GM10266 (cell line): ENCODE data around the gene PPP1R14B.

Experiments used
- DNase-seq: peaks from one replicate; pipeline ENCODE4 v3.0.0; 2012; ENCODE audit errors: extremely low spot score
- TF ChIP-seq, protein P1 (sequence below): IDR thresholded peaks from 2 replicates; pipeline ENCODE4 v1.5.1; 2012; ENCODE audit warnings: mild to moderate bottlenecking, low read depth; ENCODE audit not compliant: control insufficient read depth, insufficient read depth; ENCODE audit errors: missing control alignments

Gene PPP1R14B

DNA sequence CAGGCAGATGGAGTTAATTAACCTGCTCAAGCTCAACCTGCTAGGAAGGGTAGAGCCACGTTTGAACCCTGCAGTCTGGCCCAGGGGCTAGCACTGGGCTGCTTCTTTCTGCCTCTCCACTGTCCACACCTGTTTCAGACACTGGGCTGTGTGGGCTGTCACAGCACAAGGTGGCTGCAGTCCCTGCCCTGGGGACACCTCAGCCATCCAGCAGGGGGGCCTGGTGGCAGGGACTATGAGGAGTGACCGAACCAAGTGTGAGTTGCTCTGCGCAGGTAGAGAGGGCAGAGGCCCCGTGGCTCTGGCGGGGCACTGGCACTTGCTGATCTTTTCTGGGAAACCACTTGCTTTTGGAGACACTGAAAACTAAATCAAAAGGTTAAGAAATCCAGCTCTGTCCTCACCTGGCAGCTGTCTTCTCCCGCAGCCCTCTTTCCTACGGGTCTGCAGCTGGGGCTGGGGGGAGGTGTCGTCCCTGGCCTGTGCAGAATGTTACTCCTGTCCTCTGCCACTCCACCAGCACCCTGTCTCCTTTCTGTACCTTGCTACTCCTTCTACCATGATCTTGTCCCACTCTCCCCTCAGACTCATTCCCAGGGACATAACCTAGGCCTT, 31.9 kb upstream of the PPP1R14B start:
- TF ChIP-seq, protein P1, sequence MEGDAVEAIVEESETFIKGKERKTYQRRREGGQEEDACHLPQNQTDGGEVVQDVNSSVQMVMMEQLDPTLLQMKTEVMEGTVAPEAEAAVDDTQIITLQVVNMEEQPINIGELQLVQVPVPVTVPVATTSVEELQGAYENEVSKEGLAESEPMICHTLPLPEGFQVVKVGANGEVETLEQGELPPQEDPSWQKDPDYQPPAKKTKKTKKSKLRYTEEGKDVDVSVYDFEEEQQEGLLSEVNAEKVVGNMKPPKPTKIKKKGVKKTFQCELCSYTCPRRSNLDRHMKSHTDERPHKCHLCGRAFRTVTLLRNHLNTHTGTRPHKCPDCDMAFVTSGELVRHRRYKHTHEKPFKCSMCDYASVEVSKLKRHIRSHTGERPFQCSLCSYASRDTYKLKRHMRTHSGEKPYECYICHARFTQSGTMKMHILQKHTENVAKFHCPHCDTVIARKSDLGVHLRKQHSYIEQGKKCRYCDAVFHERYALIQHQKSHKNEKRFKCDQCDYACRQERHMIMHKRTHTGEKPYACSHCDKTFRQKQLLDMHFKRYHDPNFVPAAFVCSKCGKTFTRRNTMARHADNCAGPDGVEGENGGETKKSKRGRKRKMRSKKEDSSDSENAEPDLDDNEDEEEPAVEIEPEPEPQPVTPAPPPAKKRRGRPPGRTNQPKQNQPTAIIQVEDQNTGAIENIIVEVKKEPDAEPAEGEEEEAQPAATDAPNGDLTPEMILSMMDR = no peak

DNA sequence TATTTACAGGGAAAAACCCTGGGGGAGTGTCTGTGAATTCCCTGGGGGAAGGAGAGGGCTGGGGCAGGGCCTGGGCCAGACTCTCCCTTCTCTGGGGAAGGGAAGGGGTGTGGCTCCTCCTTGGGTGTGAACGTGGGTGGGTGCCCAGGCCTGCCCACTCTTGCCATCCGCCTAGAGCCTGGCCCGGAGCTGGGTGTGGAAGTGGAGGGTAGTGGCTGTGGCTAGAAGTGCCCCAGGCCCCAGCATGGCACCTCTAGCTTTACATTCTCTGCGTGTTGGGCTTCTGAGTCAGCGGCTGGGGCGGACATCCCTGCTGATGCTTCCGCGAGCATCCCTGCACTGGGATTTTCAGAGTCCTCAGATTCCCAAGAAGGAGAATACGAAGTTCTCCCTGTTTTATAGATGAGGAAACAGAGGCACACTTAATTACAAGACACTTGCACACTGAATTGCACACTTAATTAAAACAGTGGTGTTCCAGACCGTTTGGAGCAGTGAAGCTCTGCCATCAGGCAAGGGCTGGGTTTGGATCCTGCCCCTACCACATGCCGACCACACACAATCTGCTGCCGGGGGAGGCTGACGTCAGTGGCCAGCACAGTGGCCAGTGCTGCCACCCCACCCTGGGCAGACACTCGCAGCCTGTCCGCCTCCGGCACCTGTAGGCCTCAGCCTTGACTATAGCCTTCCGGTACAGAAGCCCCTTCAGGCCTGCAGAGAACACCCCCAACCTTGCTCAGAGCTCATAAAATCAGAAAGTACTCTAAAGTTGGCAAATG, 30.1 kb upstream of the PPP1R14B start:
- no peak for DNase-seq
- TF ChIP-seq, protein P1 = no peak

More for the DNA sequence above, 31.9 kb upstream of the PPP1R14B start:
- DNase-seq = no peak

DNA sequence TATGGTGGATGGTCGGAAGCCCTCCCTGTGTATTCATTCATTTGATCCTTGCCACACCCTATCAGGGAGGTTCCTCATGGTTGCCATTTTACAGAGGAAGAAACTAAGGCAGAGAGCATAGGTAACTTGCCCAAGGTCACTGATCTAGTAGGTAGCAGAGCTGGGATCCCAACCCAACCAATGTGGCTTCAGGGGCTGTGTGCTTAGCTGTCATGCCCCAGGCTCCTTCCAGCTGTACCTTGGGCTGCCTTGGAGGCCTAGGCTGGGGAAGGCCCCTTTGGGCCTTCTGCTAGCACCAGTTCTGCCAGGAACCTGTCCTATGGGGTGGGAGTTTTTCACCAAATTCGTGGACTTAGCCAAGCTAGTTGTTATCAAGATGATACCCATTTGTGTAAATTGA, 29.1 kb upstream of the PPP1R14B start:
- no peak for DNase-seq
- TF ChIP-seq, protein P1 = no peak

DNA sequence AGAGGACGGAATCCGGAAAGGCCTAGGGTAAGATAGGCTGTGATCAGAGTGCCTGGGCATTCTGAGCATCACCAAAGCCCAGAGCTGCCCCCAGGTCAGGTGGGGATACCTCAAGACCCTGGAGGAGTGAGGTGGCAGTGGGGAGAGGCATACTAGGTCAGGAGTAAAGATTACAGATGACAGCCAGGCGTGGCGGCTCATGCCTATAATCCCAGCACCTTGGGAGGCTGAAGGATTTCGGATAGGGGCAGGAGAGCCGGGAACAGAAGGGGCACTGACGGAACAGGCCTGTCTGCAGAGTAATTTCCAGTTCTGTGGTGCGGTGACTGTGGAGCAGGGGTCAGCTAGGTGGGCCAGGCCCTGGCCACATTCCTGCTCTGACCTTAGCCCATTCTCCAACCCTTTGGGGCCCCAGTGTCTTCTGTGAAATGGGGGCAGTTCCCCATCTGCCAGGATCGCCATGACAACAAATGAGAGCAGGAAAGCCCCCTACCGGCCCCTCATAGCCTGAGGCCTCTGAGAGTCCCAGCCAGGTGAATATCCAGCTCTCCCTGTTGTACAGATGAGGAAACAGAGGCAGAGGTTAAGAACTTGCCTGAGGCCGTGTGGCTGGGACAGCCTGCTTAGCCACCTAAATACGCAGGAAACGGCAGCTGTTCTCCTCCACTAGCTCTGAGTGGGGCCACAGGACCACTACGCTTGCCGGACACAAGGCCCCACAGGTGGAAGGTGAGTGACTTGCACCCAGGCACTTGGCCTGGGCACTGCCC, 28.5 kb upstream of the PPP1R14B start:
- TF ChIP-seq, protein P1 = no peak
- DNase-seq = no peak

DNA sequence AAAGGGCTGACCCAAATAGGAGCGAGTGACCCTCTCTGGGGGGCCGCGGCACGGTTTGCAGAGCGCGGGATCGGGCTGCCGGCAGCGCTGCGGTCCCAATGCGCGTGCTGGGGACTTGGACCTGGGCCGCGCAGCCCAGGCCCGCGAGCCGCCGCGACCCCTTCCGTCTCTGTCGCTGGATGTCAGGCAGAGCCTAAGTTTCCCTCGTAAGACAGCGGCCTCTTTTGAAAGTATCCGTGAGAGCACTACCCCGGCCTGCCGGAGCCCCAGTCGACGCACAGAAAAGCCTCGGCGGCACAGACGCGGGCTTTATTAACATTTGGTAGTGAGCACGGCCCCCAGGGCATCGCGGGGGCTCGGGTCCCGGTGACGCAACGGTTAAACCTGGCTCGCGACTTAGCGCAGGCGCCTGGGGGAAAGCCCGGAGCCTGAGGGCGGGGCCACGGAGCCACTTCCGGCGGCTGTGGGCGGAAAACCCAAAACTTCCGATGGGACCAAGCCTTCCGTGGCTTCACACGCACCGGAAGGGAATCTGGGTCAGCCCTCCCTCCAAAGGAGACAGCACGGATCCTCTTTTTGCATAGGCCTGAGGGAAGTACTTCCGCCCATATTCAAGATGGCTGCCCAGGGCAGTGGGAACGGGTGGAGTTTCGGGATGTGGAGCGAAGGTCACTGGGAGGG, 22.9 kb upstream of the PPP1R14B start:
- TF ChIP-seq, protein P1 = no peak
- DNase-seq = peak; percentile 92

DNA sequence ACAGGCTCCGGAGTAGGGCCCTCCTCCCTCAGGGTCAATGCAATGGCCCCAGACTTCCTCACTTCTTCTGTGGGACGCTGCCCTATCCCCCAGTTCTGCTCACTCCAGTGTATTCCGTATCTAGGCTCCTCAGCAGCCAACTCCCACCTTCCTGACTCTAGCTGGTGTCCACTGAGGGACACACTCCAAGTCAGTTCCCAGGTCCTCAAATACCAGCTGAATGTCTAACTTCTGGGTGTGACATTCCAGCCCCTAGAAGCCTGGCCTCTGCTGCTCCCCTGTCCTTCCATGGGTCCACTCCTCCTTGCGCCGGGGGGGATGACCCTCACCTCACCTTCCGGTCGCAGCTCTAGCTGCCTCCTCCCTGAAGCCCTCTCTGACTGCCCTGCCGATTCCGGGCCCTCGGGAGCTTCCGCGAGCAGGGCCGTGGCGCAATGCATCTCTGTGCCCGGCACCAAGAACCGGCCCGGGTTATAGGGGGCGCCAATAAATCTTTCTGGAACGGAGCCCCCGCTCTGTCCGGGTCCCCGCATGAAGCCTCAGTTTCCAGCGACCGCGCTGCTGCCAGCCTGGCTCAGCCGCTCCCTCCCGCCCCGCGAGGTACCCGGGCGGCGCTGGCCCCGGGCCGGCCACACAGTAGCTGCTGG, 22.3 kb upstream of the PPP1R14B start:
- TF ChIP-seq, protein P1 = no peak
- DNase-seq = peak; percentile 66
